Duodenal mucosa (tissue), 2 donors: Measurements from ENCODE around the gene ZFX.
A peak's percentile ranks its signal among the peaks of the same experiment; 100 is the strongest.
"Not testable (repeated sequence)": the region's sequence is repeated elsewhere in the genome, so short reads cannot be mapped to it uniquely, and the experiment has no call there.

ENCODE experiments used
- H3K27ac ChIP-seq: one replicate; pipeline ENCODE4 v1.7.0; 2013; ENCODE audit warnings: low read depth, low read length
- H3K27me3 ChIP-seq, 2 donors: one replicate each; pipeline ENCODE4 v1.7.0; 2013; ENCODE audit warnings: low read length in 2 of 2, control low read depth in 1 of 2; ENCODE audit not compliant: insufficient read depth in 2 of 2, control insufficient read depth in 1 of 2
- H3K36me3 ChIP-seq, 2 donors: one replicate each; pipeline ENCODE4 v1.7.0; 2013; ENCODE audit warnings: low read length in 2 of 2, control low read depth in 1 of 2; ENCODE audit not compliant: insufficient read depth in 2 of 2, control insufficient read depth in 1 of 2
- H3K4me1 ChIP-seq, 2 donors: one replicate each; pipeline ENCODE4 v1.7.0; 2013; ENCODE audit warnings: low read length in 2 of 2, control low read depth in 1 of 2; ENCODE audit not compliant: insufficient read depth in 2 of 2, control insufficient read depth in 1 of 2
- H3K4me3 ChIP-seq, 2 donors: one replicate each; pipeline ENCODE4 v1.7.0; 2013; ENCODE audit warnings: low read length in 2 of 2, low read depth in 1 of 2
- H3K9ac ChIP-seq, 2 donors: one replicate each; pipeline ENCODE4 v1.7.0; 2013; ENCODE audit warnings: low read length in 2 of 2, low read depth in 1 of 2
- H3K9me3 ChIP-seq, 2 donors: one replicate each; pipeline ENCODE4 v1.7.0; 2013; ENCODE audit warnings: low read length in 2 of 2, control low read depth in 1 of 2; ENCODE audit not compliant: control insufficient read depth in 1 of 2

Gene ZFX

DNA sequence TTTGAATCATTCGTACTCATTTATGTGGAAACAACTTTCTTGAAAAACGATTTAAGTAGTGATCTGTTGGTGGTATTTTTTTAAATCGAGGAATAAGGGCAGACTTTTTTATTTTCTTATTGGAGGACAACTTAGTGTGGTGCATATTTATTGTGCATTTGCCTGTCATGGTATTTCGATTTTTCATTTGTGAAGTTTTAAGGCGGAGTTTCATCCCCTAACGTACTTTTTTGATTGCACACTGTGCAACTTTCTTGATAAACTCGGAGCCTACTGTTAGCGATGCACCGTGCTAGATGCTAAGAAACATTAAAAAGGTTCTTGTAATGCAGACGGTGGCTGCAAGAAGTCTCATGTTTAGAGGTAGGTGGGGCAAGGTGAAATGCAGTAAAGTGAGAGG is 1.4 kb downstream of the ZFX start:
- Histone ChIP-seq H3K27me3 (no peaks in the 10 kb centered on the region), H3K36me3 (no peaks in the 10 kb centered on the region), H3K9me3 (no peaks in the 10 kb centered on the region), H3K27ac (peak overlapping the region; percentile 70), H3K4me1 (peaks cover 28 to 30% of the 10 kb centered on the region in 2 donors), H3K9ac (peak overlapping the region; percentile 66 to 80), H3K4me3 (peak overlapping the region; percentile 80)

DNA sequence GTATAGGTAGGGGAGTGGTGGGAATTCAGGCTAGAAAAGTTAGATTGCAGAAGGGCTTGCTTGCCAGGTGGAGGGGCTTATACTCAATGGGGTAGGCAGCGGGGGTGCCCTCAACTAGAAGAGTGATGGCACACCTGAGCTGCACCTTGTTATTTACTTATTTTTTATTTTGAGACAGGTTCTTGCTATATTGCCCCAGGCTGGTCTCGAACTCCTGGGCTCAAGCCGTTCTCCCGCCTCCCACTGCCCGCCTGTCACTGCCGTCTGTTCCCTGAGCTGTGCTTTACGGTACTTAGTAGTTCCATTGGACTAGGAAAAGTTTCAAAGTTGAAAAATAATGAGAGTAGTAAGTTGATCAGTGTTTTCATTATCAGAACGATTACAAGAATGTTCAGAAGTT is 2.0 kb downstream of the ZFX start:
- Histone ChIP-seq H3K4me1 (peaks cover 25 to 28% of the 10 kb centered on the region in 2 donors), H3K27ac (no peak overlapping the region), H3K9ac (peak overlapping the region; percentile 66 to 80), H3K36me3 (no peaks in the 10 kb centered on the region), H3K27me3 (no peaks in the 10 kb centered on the region), H3K4me3 (peak overlapping the region; percentile 80), H3K9me3 (no peaks in the 10 kb centered on the region)

DNA sequence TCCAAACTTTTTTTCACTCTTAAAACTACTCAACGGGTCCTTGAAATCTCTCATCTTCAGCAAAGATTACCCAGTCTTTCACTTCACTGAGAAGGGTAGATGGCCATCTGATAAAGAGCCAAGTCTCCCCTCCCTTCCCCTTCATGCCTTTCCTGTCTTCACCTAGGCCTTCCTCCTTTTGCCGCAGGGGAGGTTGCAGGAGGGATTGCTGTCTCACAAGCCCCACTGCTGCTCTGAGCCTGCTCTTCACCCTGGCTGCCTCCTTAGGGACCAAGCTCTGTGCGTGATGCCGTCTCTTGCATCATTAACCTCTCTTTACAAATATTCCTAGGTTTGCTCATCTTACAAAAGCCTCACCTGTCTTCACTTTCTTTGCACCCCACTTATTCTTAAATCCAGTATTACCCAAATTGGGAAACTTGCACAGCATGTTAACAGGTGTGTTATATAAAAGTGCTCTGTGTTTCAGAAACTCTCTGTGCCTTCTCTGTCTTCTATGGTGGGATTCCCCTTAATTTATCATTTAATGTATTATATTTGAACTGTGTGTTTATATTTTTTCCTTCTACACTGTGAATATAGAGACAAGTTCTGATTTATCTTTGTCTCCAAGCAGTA is 3.8 kb downstream of the ZFX start:
- H3K9ac ChIP-seq: no peak overlapping the region
- no peaks in the 10 kb centered on the region for H3K9me3 ChIP-seq
- H3K27me3 ChIP-seq: no peaks in the 10 kb centered on the region
- H3K4me3 ChIP-seq: no peak overlapping the region
- peaks cover 23 to 25% of the 10 kb centered on the region in 2 donors for H3K4me1 ChIP-seq
- no peak overlapping the region for H3K27ac ChIP-seq
- H3K36me3 ChIP-seq: no peaks in the 10 kb centered on the region

DNA sequence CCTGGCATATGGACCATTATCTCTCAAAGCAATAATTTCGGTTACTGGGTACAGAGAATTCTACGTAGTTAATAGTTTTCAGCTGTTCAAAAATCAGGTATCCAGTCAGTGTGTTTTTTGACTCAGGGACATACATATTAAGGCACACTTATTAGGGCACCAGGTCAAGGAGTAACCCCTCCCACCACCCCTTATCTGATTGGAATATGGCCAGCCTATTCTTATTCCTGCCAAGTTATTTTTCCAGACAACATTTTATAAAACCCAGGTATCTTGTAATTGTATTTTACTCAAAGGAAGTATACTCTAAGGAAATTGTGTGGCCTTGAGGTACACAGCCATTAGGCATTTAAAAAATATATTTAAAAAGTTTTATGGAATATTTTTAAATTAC is 4.3 kb downstream of the ZFX start:
- H3K27ac ChIP-seq: no peak overlapping the region

DNA sequence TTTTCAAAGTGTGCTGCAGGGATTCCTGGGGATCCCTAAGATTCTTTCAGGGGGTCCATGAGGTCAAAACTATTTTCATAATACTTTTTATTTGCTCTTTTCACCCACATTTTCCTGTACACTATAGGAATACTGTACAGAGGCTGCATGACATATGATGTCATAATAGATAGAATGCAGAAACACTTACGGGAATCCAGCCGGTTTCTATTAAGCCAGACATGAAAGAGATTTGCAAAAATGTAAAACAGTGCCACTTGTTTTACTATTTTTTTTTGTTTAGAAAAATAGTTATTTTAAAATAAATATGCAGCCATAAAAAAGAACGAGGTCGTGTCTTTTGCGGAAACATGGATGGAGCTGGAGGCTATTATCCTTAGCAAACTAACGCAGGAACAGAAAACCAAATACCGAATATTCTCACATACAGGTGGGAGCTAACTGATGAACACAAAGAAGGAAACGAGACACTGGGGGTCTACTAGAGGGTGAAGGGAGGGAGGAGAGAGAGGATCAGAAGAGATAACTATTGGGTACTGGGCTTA is 5.0 kb downstream of the ZFX start:
- peaks cover 20 to 25% of the 10 kb centered on the region in 2 donors for H3K4me1 ChIP-seq
- no peaks in the 10 kb centered on the region for H3K27me3 ChIP-seq
- no peak overlapping the region for H3K4me3 ChIP-seq
- H3K27ac ChIP-seq: no peak overlapping the region
- H3K9me3 ChIP-seq: no peaks in the 10 kb centered on the region
- no peaks in the 10 kb centered on the region for H3K36me3 ChIP-seq
- H3K9ac ChIP-seq: no peak overlapping the region

More for the DNA sequence above, 4.3 kb downstream of the ZFX start:
- no peak overlapping the region for H3K4me3 ChIP-seq
- no peak overlapping the region for H3K9ac ChIP-seq
- H3K4me1 ChIP-seq: peaks cover 20 to 25% of the 10 kb centered on the region in 2 donors
- no peaks in the 10 kb centered on the region for H3K9me3 ChIP-seq
- H3K27me3 ChIP-seq: no peaks in the 10 kb centered on the region
- no peaks in the 10 kb centered on the region for H3K36me3 ChIP-seq

DNA sequence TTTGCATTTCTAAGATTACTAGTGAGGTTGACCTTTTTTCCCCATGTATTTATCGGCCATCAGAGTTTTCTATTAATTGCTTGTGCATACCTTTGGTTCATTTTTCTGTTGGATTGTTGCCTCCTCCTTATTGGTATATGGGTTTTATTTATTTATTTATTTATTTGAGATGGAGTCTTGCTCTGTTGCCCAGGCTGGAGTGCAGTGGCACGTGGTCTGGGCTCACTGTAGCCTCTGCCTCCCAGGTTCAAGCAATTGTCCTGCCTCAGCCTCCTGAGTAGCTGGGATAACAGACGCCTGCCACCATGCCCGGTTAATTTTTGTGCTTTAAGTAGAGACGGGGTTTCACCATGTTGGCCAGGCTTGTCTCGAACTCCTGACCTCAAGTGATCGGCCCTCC is 6.2 kb downstream of the ZFX start:
- H3K9ac ChIP-seq, H3K4me3 ChIP-seq, H3K27ac ChIP-seq, H3K36me3 ChIP-seq, H3K9me3 ChIP-seq, H3K27me3 ChIP-seq: not testable (repeated sequence)
- peaks cover 20 to 25% of the 10 kb centered on the region in 2 donors for H3K4me1 ChIP-seq

DNA sequence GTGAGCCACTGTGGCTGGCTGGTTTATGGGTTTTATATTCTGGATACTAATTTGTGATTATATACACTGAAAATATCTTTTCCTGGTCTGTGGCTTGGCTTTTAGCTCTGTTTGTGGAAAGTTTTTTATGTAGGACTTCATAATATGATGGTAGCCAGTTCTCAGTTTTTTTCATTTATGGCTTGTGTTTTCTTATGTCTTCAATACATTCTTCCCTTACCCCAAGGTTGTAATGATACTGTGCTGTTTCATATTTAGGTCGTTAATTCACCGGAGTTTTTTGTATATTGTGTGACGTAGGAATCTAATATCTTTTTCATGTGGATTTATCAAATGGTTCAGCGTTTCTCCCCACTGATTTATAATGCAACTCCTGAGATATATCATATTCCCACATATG is 6.6 kb downstream of the ZFX start:
- no peaks in the 10 kb centered on the region for H3K9me3 ChIP-seq
- no peaks in the 10 kb centered on the region for H3K27me3 ChIP-seq
- no peak overlapping the region for H3K27ac ChIP-seq
- no peak overlapping the region for H3K4me3 ChIP-seq
- no peaks in the 10 kb centered on the region for H3K36me3 ChIP-seq
- H3K4me1 ChIP-seq: peaks cover 22 to 23% of the 10 kb centered on the region in 2 donors
- no peak overlapping the region for H3K9ac ChIP-seq

DNA sequence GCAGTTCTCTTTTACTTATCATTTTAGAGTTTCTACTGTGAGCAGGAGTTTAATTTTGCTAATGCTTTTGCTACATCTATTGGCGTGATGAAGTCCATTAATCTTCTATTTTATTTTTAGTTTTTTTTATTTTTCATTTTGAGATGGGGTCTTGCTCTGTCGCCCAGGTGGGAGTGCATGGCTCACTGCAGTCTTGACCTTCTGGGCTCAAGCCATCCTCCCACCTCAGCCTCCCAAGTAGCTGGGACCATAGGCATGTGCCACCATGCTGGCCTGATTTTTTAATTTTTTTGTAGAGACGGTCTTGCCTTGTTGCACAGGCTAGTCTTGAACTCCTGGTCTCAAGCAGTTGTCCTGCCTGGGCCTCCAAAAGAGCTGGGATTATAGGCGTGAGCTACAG is 9.4 kb downstream of the ZFX start:
- Histone ChIP-seq H3K36me3 (no peaks in the 10 kb centered on the region), H3K27ac (no peak overlapping the region), H3K4me1 (peaks cover 2 to 7% of the 10 kb centered on the region in 2 donors), H3K27me3 (no peaks in the 10 kb centered on the region), H3K9ac (no peak overlapping the region), H3K4me3 (no peak overlapping the region), H3K9me3 (no peaks in the 10 kb centered on the region)

DNA sequence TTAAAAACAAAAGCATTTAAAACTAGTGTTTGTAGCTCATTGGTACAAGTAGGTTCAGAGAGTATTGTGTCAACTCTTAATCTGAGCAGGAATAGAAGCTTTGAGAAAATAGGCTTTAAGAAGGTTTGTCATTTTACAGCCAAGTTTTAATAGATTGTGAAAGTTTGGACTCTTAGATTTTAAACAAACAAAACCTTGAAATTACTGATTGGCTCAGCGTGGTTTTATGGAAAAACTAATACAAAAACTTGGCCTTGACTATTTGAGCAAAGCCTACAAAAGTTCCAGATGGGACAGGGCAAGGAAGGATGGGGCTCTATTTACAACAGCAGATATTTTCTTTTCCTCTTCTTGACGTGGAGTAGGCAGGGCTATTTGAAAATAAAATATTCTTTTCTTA is 16.5 kb downstream of the ZFX start:
- Histone ChIP-seq H3K36me3 (no peaks in the 10 kb centered on the region), H3K27me3 (no peaks in the 10 kb centered on the region), H3K9me3 (no peaks in the 10 kb centered on the region), H3K27ac (no peak overlapping the region), H3K9ac (no peak overlapping the region), H3K4me1 (peaks cover 0 to 19% of the 10 kb centered on the region in 2 donors), H3K4me3 (no peak overlapping the region)

DNA sequence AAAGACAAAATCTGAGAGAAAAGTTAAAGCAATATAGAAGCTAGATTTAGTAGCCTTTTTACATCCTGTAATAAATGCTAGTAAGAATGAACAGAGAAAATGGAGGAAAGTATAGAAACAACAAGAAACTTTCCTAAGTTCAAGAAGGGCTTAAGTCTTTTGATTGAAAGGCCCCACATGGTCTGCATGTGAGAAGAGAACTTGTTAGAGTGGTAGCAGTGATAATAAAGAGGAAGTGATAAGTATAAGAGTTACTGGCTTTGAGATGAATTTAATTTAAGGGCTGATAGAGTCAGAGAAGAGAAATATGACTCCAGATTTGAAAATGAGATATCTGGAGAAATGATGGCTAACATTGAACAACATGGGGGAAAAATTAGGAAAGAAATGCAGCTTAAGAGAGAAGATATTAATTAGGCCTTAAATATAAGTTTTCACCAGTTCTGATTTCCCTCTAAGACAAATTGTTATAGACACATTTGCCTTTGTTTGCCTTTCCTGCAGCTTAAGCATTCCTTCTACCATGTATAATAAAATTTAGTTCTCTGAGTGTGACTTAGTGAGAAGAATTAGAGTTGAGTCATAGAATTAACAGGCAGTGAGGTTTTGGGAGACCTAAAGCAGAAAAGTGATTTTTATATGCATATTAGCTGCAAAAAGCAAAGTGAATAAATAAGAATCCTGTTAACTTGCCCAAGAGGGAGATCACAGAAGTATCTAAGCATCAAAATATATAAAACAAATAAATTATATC is 18.4 kb downstream of the ZFX start:
- H3K9ac ChIP-seq: no peak overlapping the region
- no peaks in the 10 kb centered on the region for H3K27me3 ChIP-seq
- H3K4me1 ChIP-seq: peaks cover 0 to 22% of the 10 kb centered on the region in 2 donors
- H3K36me3 ChIP-seq: peaks cover 5% of the 10 kb centered on the region in 2 donors
- H3K9me3 ChIP-seq: no peaks in the 10 kb centered on the region
- H3K4me3 ChIP-seq: no peak overlapping the region
- no peak overlapping the region for H3K27ac ChIP-seq
